Measurements from ENCODE around the gene SHISAL2B.

- TF ChIP-seq POLR2A (IDR thresholded peaks at IDR 0.05; ENCODE audit: low read depth), result no peak
- TF ChIP-seq, protein P1, sequence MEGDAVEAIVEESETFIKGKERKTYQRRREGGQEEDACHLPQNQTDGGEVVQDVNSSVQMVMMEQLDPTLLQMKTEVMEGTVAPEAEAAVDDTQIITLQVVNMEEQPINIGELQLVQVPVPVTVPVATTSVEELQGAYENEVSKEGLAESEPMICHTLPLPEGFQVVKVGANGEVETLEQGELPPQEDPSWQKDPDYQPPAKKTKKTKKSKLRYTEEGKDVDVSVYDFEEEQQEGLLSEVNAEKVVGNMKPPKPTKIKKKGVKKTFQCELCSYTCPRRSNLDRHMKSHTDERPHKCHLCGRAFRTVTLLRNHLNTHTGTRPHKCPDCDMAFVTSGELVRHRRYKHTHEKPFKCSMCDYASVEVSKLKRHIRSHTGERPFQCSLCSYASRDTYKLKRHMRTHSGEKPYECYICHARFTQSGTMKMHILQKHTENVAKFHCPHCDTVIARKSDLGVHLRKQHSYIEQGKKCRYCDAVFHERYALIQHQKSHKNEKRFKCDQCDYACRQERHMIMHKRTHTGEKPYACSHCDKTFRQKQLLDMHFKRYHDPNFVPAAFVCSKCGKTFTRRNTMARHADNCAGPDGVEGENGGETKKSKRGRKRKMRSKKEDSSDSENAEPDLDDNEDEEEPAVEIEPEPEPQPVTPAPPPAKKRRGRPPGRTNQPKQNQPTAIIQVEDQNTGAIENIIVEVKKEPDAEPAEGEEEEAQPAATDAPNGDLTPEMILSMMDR (IDR thresholded peaks at IDR 0.05), result no peak
Observed at GRCh38 chr5:64693636-64694035, 3.3 kb downstream of the SHISAL2B start.
